AG10803 (cell line): ENCODE data around the gene ANKS1A.
"Not testable (repeated sequence)": the region's sequence is repeated elsewhere in the genome, so short reads cannot be mapped to it uniquely, and the experiment has no call there.

Experiments used
- DNase-seq: peaks from one replicate; pipeline ENCODE4 v3.0.0; 2010; ENCODE audit warnings: low read depth
- H3K4me3 ChIP-seq: 2 replicates; pipeline ENCODE4 v1.5.1; 2011; ENCODE audit warnings: mild to moderate bottlenecking, low read length, control low read depth
- TF ChIP-seq, protein P1 (sequence below): conservative IDR thresholded peaks from 2 replicates; pipeline ENCODE4 v1.5.1; 2011; ENCODE audit warnings: mild to moderate bottlenecking, low read length, control low read depth, inconsistent platforms

ANKS1A gene

DNA sequence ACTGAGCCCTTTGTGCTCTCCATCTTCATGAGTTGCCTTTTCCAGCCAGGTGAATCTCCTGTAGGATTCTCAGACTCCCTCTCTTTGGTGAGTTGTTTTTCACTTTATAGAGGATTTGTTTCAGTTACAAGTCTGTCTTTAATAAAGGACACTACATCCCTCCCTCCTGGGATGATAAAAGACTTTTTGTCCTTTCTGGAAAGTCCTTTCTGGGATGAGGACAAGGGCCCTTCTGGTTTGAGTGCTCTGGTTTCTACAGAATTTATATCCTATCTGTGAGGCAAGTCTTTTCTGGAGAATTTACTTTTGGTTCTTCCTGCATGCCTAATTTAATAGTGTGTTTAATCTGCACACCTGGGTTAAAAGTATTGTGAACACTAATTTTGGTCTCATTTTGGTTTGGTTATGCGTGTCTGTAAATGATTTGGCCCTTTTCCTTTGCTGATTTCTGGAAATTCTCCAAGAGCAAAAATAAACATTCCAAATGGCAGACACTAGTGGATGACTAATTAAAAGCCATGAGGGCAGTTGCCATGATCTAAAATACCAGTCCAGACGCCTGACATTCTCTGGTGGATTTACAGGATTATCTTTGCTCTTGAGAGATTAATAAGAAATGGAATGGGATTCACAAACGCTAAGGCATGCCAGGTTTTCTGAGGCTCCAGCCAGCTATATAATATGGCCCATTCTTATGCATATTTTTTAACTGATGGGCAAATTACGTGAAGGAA lies 207.2 kb downstream of the ANKS1A start:
- no peak overlapping the region for H3K4me3 ChIP-seq
- TF ChIP-seq, protein P1, sequence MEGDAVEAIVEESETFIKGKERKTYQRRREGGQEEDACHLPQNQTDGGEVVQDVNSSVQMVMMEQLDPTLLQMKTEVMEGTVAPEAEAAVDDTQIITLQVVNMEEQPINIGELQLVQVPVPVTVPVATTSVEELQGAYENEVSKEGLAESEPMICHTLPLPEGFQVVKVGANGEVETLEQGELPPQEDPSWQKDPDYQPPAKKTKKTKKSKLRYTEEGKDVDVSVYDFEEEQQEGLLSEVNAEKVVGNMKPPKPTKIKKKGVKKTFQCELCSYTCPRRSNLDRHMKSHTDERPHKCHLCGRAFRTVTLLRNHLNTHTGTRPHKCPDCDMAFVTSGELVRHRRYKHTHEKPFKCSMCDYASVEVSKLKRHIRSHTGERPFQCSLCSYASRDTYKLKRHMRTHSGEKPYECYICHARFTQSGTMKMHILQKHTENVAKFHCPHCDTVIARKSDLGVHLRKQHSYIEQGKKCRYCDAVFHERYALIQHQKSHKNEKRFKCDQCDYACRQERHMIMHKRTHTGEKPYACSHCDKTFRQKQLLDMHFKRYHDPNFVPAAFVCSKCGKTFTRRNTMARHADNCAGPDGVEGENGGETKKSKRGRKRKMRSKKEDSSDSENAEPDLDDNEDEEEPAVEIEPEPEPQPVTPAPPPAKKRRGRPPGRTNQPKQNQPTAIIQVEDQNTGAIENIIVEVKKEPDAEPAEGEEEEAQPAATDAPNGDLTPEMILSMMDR = no peak
- peak; percentile 84 for DNase-seq

DNA sequence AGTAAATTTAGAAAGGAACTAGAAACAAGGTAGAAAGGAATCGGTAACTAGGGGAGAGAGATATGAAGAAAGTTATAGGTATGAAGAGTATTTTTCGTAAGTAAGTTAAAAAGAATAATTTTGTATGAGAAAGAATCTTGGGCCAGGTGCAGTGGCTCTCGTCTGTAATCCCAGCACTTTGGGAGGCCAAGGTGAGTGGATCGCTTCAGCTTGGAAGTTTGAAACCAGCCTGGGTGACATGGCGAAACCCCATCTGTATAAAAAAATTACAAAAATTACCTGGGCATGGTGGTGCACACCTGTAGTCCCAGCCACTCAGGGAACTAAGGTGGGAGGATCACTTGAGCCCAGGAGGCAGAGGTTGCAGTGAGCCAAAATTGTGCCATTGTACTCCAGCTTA lies 210.1 kb downstream of the ANKS1A start:
- TF ChIP-seq, protein P1 = no peak
- H3K4me3 ChIP-seq = no peak overlapping the region
- DNase-seq = no peak

DNA sequence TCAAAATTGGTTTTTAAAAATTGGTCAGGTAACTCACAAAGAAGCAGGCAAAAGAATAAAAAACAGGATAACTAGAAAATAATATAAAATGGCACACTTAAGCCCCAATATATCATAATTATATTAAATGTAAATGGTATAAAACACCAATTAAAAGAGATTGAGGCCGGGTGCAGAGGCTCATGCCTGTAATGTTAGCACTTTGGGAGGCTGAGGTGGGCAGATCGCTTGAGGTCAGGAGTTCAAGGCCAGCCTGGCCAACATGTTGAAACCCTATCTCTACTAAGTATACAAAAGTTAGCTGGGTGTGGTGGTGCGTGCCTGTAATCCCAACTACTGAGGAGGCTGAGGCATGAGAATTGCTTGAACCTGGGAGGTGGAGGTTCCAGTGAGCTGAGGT lies 216.0 kb downstream of the ANKS1A start:
- DNase-seq = no peak
- H3K4me3 ChIP-seq = no peak overlapping the region
- TF ChIP-seq, protein P1 = no peak

DNA sequence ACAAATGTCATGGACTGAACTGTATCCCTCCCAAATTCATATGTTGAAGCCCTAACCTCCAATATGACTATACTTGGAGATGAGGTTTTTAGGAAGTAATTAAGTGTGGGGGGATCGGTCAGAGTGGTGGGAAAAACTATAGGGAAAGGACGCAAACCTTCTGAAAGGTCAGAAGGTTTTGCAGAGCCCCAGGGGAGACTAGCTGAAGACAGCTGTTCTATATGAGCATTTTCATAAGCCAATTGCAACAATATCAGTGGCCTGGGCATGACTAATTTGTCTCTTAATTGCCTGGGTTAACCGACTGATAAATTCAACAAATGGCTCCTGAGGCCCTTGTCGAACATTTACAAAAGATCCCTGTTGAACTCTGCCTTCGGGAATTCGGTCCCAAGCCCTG lies 217.0 kb downstream of the ANKS1A start:
- not testable (repeated sequence) for DNase-seq, H3K4me3 ChIP-seq

DNA sequence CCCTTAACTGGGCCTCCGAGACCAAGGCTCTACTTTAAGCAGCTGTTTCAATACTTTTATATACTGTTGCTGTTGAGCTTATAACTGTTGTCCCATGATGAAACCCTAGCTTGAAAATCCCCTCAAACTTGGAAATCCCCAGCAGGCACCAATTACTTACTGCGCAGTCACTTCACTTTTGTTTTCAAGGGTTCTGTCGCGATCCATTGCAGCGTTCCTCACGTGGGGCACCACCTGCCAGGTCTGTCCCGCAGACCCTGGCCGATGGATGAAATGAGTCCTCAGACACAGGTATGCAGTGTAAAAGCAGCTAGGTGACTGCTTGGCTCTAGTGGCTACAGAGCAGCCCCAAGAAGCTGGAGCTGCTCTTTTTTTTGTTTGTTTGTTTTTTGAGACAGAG lies 218.2 kb downstream of the ANKS1A start:
- not testable (repeated sequence) for H3K4me3 ChIP-seq, DNase-seq

DNA sequence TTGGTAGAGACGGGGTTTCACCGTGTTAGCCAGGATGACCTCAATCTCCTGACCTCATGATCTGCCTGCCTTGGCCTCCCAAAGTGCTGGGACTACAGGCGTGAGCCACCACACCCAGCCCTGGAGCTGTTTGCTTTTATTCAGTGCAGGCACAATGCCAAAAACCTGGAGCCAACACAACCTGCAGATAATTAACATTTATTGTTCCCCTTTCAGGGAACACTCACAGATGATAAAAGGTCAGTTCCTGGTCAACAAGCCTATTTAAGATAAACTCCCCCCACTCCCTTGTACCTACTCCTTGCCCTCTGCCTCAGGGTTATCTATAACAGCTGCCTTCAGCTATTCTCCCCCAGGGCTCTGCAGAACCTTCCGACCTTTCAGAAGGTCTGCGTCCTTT lies 218.7 kb downstream of the ANKS1A start:
- not testable (repeated sequence) for H3K4me3 ChIP-seq, DNase-seq

DNA sequence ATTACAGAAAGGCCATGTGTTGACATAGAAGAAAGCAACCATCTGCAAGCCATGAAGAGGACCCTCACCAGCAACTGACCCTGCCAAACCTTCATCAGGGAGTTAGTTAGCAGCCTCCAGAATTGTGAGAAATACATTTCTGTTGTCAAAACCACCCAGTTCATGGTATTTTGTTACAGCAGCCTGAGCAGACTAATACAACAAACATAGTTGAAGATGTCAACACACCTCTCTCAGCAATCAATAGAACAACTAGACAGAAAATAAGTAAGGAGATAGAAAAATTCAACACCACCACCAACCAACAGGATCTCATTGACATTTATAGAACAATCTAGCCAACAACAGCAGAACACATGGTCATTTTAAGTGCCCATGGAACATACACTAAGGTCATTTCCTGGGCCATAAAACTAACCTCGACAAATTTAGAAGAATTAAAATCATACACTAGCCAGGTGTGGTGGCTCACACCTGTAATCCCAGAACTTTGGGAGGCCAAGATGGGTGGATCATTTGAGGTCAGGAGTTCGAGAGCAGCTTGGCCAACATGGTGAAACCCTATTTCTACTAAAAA lies 219.3 kb downstream of the ANKS1A start:
- no peak for DNase-seq
- TF ChIP-seq, protein P1 = no peak
- no peak overlapping the region for H3K4me3 ChIP-seq

DNA sequence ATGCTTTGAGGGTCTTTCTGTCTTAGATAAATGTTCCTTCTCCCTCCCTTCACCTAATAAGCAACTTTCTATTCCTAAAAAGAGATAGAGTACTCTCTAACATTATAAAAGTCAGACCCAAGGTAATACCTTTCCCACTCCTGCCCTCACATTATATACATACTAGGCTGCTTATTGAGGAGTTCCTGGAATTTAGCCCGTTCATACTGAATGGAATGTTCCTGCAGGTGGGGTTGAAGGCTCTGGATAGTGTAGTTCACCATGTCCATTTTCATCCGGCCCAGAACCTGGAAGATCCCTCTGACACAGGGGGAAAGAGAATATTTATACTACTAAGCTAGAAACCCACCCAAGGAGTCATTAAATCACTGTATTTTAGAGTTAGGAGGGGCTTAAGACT lies 231.7 kb downstream of the ANKS1A start:
- TF ChIP-seq, protein P1 = no peak
- no peak for DNase-seq

DNA sequence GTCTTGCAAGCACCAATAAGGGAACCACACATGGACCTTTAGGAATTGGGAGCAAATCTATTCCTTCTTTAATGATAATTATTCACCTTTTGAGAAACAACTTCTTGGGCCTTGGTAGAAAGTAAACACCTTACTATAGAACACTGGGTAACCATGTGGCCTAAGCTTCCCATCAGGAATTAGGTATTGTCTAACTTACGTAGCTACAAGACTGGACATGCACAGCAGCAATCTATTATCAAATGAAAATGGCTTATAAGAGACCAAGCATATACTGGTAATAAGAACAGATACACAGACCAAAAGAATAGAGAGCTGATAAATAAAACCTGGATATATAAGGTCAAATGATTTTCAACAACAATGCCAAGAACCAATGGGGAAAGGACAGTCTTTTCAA lies 235.3 kb downstream of the ANKS1A start:
- TF ChIP-seq, protein P1 = no peak
- DNase-seq = no peak
- H3K4me3 ChIP-seq = no peak overlapping the region

More for the DNA sequence above, 231.7 kb downstream of the ANKS1A start:
- no peak overlapping the region for H3K4me3 ChIP-seq
